Subcutaneous adipose tissue (tissue), 4 donors: ENCODE data around the gene TST. TPM values are rescaled to one million over a fixed set of nuclear protein-coding genes. Genes with fewer than 3 reads are reported as not detected.

ENCODE experiments used
- total RNA-seq, 4 donors: library from RNA; depleted of rRNA; stranded (reverse); fragments of >200 nt; gene quantifications; one replicate each; pipeline ENCODE4 v1.1.0, GENCODE V29; 2016
- TF ChIP-seq, protein P1 (sequence below): fragments of 450-650 bp; IDR thresholded peaks from one replicate; pipeline ENCODE4 v1.5.1; 2016; ENCODE audit warnings: low read depth, mild to moderate bottlenecking, control low read depth, antibody characterized with exemption, moderate library complexity

Gene TST
- total RNA-seq, 4 donors from 2014 or later = 54.7 to 141 (median 70.5) TPM

DNA sequence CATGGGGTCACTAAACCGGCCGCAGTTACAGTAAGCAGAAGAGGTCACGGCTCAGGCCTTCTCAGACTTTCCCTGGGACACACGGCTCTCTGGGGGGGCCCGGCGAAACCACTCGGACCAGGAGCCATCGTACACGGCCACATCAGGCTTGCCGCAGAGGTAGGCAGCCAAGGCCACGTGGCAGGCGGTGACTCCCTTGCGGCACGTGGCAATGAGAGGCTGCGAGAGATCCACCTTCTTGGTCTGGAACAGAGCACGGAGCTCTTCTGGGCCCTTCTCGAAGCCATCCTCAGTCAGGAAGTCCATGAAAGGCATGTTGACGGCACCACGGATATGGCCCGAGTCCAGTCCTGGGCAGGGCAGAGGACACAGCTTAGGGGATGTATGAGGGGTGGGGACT is 8.3 kb downstream of the TST start:
- TF ChIP-seq, protein P1, sequence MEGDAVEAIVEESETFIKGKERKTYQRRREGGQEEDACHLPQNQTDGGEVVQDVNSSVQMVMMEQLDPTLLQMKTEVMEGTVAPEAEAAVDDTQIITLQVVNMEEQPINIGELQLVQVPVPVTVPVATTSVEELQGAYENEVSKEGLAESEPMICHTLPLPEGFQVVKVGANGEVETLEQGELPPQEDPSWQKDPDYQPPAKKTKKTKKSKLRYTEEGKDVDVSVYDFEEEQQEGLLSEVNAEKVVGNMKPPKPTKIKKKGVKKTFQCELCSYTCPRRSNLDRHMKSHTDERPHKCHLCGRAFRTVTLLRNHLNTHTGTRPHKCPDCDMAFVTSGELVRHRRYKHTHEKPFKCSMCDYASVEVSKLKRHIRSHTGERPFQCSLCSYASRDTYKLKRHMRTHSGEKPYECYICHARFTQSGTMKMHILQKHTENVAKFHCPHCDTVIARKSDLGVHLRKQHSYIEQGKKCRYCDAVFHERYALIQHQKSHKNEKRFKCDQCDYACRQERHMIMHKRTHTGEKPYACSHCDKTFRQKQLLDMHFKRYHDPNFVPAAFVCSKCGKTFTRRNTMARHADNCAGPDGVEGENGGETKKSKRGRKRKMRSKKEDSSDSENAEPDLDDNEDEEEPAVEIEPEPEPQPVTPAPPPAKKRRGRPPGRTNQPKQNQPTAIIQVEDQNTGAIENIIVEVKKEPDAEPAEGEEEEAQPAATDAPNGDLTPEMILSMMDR = no peak

DNA sequence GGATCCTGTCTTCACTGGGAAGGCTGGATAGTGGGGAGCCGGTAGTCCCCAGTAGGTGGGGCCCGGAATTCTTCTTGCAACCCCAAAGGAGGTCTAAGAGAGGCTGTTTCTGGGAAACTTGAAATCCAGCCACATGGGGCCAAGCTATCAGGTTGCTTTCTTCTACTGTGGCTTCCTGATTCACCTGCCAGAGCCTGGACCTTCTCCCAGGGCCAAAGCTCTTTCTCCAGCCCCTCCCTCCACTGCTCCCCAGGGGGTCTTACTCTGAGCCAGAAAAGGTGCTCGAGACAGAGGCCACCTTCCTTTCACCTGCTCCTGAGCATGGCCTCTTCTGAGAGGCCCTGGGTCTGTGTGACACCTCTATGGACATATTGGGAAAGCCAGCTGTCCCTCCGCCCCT is 9.1 kb downstream of the TST start:
- TF ChIP-seq, protein P1 = no peak

- TF ChIP-seq, protein P1 = no peak
These were observed 9.8 kb downstream of the TST start for GRCh38 chr22:37009490-37009889.

- TF ChIP-seq, protein P1 = no peak
These were observed 10.9 kb downstream of the TST start for GRCh38 chr22:37008365-37008764.

DNA sequence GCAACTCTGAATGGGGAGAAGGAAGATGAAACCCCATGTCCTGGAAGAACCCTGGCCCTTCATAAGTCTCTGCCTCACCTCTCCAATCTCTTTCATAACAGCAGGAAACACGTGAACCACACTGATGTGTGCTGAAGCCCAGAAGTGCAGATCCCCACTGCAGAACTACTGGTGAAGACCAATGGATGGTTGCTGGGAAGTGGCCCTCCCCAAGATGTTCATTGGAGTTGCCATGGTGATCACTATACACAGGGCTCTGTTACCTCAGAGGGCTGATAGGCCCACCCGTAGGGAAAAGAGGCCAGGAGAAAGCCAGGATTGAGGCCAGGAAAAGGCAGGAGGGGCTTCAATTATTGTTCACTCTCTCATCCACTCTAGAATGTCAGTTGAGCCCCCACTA is 11.6 kb downstream of the TST start:
- TF ChIP-seq, protein P1 = no peak

- TF ChIP-seq, protein P1 = no peak
These were observed 16.6 kb downstream of the TST start for GRCh38 chr22:37002633-37003032.

GRCh38 chr22:37001826-37002225 is 17.4 kb downstream of the TST start:
- TF ChIP-seq, protein P1 = no peak
